HG03025 (cell line): ENCODE data around the gene IGHMBP2.

Source experiments
- ATAC-seq: cut with Tn5 transposase; IDR thresholded peaks from one replicate; pipeline ENCODE4 v1.9.1; 2021; ENCODE audit warnings: mild to moderate bottlenecking, moderate library complexity; ENCODE audit not compliant: unreplicated experiment, low FRiP score

IGHMBP2 gene

DNA sequence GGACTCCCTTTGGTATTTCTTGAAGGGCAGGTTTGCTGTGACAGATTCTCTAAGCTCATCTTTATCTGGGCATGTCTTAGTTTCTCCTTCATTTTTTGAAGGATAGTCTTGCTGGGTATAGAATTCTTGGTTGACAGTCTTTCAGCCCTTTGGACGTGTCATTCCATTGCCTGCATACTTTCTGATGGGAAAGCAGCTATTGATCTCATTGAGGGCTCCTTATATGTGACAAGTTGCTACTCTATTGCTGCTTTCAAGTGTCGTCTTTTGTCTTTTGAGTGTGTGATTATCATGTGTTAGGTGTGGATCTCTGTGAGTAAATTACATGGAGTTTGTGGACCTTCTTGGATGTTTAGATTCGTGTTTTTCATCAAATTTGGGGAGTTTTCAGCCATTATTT lies 21.9 kb downstream of the IGHMBP2 start:
- ATAC-seq, result no peak

DNA sequence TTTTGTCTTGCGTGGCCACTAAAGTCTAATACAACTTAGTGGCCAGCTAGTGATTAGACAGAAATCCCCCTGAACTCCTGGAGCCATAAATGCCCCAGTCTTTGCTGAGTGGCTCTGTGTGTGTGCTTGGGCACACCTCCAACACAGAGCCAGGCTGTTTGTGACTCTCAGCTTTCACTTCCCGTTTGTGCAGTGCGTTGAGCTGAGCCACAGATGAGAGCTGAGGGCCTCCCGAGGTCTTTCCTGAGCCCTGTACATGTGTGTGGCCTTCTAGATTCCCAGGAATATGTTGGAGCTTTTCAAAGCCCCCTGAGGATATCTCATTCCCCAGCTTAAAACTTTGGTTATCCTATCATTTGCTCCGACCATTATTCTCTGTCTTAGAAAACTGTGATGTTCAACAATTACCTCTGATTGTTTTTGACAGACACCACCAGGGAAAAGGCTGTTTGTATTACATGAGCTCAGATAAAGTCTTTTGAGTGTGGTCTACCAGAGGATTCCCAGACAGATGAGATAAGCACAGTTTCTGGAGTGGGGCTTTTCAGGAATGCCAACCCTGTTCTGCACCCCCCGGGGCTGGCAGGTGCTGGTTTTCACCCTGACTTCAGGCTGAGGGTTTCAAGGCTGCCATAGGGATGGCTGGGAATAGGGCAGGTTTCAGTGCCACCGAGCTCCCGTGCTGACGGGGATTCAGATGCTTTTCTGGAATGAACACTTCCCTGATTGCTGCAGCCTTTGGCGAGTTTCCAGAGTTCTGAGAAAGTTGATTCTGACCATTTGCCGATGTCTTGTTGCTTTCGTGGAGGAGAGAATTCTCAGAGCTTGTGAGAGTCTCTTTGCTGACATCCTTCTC lies 23.8 kb downstream of the IGHMBP2 start:
- ATAC-seq, result peak; percentile 59

DNA sequence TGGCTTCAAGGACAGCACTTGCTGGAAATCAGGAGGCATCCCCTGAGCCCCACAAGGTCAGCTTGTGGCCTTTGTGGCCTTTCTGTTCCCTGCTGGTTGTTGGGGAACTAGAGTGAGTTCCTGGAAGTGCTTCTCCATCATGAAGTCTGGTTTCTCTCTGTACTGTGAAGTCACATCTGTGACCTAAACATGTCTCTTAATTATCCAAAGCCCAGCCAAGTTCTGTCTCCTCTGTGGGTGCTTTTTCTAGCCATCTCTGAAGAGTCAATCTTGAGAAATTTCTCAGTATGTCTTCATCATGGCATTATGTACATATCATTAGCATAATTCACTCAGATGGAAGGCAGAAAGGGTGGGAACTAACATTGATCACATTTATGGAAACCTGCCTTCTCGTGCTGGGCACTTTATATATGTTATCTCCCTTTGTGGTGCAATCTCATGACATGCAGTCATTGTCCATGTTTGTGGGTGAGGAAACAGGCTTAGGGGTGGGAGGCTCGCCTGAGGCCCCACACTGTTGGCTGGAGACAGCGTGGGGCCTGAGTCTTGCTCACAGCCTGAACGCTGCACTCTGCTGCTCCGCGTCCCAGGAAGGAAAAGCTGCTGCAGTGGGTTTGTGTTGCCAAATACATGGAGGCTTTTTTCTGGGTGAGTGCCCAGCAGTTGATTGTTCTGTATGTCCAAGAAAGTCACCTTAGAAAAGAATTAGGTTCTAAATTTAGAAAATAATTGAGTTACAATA lies 24.6 kb downstream of the IGHMBP2 start:
- no peak for ATAC-seq

DNA sequence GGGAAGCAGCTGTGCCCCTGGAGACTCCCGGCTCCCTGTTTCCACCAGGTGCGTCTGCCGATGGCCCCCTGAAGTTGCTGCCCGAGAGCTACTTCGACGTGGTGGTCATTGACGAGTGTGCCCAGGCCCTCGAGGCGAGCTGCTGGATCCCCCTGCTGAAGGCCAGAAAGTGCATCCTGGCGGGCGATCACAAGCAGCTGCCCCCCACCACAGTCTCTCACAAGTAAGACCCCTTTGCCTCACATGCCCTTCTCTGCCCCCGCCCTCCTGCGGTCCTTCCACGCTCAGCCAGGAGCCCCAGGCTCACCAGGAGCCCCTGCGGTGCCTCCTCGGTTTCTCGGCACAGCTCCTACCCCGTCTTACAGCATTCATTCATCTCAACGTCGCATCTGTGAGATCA lies 25.4 kb downstream of the IGHMBP2 start:
- no peak for ATAC-seq

DNA sequence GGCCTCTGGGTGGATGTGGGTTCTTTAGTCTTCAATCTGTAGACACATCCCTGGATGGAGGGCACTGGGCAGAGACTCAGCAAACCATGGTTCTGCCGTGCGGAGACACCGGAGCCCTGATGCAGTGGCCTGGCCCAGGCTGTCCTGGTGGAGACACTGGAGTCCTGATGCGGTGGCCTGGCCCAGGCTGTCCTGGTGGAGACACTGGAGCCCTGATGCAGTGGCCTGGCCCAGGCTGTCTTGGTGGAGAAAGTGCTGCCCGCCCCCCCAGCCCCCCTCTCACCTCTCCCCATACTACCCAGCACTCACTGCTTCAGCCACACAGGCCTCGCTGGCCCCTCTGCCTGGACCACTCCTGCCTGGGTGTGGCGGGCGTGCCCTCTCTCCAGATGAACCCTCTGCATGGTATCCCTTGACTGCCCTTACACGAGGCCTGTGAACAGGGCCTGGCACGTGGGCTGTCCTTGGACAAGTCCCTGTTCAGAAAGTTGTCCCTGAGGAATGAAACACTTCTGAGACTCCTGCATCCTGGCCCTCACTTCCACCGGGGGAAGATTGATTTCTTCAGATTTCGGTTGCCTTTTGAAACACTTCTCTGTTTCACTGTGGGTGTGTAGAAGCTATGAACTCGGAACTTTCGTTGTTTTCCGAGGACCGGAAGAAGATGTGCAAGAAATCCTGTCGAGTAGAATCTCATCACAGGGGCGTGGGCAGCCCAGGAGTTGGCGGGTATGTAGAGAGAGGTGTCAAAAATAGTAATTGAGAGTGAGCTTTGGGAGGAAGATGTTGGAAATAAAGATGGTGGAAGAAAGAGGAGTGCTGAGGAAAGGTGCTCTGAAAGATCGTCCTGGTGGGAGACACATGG lies 26.2 kb downstream of the IGHMBP2 start:
- ATAC-seq, result no peak

DNA sequence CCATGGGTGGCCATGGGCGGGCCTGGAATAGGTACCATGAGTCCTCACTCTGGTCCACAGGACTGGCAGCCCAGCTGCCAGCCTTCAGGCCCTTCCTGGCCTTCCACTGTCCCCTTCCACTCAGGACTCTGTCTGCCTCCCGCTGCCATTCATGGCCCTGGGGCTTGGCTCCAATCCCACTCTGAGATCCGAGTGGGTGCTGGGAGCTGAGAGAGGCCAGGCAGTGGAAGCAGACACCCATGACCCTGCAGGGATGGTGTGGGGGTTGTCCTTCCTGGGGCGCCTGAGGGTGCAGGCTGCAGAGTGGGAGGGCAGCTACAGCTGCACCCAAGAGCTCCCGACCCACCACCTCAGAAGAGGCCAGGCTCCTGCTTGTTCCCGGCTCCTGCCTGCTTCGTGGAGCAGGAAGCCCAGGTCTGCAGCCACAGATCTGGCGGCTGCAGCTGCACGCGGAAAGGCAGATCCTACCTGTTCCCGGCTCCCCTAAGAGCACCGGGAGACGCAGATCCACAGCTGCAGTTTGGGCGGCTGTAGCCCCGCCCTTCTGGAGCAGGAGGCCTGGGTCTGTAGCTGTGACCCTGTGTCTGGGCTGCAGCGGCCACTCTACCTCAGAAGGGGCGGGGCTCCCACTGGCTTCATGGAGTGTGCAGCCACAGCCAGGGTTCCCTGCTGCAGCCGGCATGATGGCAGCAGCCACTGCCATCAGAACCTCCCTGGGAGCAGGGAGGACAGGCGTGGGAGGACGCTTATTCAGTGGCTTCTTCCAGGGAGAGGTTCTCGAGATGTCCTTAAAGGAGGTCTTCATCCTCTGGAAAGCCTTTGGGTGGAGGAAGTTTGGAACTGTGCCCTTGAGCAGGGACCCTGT lies 27.5 kb downstream of the IGHMBP2 start:
- ATAC-seq, result no peak

DNA sequence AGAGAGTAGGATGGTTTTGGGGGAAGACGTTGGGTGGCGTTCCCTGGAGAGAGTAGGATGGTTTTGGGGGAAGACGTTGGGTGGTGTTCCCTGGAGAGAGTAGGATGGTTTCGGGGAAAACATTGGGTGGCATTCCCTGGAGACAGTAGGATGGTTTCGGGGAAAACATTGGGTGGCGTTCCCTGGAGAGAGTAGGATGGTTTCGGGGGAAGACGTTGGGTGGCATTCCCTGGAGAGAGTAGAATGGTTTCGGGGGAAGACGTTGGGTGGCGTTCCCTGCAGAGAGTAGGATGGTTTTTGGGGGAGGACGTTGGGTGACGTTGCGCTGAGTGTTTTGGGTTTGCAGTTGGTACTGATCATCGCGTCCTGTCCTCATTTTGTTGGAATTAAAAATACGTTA lies 28.2 kb downstream of the IGHMBP2 start:
- ATAC-seq, result no peak

DNA sequence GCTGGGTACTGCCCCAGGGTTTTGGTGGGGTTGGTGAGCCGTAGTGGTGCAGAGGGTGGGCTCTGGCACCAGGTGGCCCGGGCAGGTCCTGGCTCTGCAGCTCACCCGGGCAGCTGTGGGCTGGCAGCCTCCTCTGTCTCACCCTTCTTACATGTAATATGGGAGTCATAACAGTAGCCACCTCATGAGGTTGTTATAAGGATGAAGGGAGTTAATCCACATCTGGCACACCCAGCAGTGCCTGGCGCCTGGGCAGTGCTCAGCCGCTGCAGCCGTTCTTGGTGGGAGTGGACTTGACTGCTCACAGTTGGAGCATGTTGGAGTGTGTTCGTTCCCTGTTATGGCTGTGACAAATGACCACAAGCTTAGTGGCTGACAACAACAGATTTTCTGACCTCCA lies 28.7 kb downstream of the IGHMBP2 start:
- ATAC-seq, result no peak

DNA sequence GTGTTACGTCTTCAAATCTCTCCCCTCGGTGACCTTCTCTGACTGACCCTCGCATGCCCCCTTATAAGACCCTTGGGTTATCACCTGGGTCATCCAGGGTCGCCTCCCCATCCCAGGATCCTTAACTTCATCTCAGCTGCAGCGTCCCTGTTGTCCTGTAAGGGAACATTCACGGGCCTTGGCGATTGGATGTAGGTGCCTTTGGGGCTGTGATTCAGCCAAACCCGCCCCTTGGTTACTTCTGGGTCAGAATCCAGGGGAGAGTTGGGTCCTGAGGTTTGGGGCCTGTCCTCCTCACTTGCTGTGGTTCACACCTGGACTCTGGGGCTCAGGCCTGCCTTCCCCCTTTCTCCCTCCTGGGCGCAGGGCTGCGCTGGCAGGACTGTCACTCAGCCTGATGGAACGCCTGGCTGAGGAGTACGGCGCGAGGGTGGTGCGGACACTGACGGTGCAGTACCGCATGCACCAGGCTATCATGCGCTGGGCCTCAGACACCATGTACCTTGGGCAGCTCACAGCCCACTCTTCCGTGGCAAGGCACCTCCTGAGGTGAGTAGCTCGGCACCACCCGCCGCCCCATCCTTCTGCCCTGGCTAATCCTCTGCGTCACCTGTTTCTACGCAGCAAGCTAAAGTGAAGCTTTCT lies 29.4 kb downstream of the IGHMBP2 start:
- no peak for ATAC-seq

DNA sequence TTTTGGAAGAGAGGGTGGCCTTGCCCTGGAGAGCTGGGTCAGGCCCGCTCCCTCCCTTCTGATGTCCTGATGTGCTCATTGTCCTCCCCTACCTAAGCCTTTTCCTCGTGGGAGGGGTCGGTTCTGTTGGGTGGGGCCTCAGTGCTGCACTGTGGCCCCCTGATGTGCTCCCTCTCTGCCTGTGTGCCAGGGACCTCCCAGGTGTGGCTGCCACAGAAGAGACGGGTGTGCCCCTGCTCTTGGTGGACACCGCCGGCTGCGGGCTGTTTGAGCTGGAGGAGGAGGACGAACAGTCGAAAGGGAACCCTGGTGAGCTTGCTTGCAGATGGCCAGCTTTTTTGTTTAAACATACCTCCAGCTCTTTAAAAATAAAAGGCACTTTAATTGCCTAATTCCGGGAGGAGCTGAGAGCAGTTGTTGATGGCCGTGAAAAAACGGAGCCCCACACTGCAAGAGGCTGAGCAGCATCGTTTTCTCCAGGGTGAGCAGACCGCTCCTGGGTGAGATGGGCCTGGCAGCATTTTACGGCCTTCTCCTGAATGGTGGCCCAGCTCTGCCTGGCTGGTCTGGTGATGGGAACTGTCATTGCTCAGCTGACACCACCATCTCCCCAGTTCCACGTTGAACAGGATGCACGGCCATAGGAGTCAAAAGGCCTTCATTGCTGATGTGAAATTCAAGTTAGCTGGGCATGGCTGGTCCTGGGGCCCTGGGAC lies 30.1 kb downstream of the IGHMBP2 start:
- no peak for ATAC-seq

DNA sequence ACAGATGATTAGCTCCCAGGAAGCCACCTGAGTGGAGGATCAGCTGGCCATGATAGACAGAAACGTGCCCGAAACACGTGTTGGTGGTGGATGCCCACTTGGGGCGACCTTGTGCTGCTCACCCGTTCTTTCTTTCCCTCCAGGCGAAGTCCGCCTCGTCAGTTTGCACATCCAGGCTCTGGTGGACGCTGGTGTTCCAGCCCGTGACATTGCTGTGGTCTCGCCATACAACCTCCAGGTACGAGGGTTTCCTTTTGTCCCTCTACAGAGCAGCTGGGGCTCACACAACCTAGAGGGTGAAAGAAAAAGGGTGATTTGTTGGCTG lies 30.6 kb downstream of the IGHMBP2 start:
- no peak for ATAC-seq

DNA sequence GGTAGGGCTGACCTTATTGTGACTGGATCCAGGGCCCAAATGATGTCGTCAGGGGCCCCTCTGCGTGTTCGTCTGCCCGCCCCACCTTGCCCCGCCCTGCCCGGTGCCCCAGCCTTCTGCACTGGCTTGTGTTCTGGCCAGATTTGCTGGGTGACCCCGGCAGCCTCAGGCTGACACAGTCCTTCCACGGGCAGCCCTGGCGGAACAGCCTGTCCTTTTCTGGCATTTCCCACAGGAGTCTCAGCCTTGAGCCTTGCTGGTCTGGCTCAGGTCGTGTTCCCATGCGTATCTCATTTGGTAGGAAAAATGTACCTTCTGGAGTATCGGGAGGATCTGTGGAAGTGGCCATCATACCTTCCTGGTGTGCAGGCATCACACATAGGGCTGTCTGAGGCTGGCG lies 31.0 kb downstream of the IGHMBP2 start:
- ATAC-seq, result no peak

DNA sequence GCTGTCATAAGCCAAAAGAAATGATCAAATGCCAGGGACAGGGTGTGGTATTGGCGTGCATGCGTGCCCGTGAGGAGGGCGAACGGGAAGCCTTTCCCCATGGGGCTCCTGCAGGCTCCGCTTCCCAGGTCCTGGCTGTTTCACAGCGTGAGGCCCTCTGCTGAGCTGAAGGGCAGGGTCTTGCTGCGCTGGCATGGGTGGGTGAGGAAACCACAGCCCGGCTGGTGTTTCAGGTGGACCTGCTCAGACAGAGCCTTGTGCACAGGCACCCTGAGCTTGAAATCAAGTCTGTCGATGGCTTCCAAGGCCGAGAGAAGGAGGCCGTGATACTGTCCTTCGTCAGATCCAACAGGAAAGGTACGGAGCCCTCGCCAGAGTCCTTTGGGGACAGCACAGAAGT lies 31.4 kb downstream of the IGHMBP2 start:
- no peak for ATAC-seq

DNA sequence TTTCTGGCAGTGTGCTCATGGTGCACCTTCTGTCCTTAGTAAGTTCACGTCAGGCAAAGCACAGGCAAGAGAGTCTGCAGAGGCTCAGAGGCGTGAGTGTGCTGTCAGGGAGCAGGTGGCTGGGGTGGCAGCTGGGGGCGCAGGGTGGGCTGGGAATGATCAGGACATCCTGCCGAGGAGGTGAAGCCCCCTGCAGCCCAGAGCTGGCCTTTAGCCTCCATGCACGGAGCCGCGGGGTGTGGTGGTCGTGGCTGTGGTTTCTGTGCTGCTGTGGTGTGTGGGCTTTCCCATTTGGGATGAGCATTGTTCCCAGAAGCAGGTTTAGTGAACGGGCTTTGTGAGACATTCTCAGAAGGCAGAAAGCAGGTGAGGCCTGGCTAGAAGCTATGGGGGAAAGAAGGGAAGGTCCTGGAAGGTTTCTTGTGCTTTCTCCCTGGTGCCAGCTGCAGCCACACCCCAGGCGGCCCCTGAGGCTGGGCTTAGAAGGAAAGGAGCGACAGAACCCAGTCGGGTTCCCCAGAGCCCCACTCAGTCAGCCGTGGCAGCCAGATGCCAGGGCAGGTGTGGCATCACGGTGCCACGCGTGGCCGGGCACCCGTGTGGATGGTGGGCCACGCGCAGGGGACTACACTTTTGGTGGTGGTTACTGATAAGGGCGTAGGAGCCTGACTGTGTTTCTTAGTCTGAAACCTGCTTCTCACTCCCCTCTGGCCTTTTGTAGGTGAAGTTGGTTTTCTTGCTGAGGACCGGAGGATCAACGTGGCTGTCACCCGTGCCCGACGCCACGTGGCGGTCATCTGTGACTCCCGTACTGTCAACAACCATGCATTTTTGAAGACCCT lies 32.0 kb downstream of the IGHMBP2 start:
- ATAC-seq, result no peak

DNA sequence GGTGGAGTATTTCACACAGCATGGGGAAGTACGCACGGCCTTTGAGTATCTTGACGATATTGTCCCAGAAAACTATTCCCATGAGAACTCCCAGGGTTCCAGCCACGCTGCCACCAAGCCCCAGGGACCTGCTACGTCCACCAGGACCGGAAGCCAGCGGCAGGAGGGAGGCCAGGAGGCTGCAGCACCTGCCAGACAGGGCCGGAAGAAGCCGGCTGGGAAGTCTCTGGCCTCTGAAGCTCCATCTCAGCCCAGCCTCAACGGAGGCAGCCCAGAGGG lies 32.6 kb downstream of the IGHMBP2 start:
- no peak for ATAC-seq

DNA sequence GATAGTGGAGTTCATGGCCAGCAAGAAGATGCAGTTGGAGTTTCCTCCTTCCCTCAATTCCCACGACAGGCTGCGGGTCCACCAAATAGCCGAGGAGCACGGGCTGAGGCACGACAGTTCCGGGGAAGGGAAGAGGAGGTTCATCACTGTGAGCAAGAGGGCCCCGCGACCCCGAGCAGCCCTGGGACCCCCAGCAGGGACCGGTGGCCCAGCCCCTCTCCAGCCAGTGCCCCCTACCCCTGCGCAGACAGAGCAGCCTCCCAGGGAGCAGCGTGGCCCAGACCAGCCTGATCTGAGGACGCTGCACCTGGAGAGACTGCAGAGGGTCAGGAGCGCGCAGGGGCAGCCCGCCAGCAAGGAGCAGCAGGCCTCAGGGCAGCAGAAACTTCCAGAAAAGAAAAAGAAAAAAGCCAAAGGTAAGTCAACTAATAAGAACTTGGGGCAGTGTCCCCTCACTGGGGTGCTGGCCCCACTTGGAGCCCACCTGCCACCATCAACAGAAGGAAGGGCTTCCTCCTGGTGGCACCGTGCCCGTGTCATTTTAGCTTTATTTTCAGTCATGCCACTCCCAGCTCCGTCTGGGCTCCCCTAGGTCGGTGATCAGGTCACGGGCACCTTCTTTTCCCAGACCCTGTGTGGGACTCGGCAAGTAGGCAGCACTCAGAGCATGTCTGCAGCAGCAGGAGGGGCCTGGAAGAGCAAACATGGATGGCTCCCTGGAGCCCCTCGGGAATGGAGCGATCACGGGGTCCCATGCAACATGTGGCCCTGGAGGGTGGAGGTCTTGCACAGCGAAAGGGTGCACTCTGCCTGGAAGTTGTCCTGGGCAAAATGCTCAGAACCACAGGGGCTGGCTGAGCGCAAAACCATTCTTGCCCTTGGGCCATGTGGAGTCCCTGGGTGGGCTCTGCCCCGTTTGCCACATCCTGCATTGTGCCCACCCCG lies 33.3 kb downstream of the IGHMBP2 start:
- no peak for ATAC-seq

DNA sequence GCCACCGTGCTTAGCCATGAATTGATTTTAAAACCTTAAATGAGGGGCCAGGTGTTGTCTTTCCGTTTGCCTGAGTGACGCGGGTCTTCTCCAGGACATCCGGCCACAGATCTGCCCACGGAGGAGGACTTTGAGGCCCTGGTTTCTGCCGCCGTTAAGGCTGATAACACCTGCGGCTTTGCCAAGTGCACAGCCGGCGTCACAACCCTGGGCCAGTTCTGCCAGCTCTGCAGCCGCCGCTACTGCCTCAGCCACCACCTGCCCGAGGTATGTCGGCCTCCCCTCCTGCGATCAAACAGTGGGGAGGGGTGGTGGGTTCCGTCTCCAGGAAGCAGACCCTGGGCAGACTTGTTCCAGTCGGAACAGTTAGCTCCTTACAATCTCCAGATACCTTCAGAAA lies 34.4 kb downstream of the IGHMBP2 start:
- ATAC-seq, result no peak
